IMR-90 (cell line): ENCODE results near the gene DOLPP1. TPM values are rescaled to one million over a fixed set of nuclear protein-coding genes. Genes with fewer than 3 reads are reported as not detected.

ENCODE experiments used
- ATAC-seq: fragments of 200-7000 bp; cut with Tn5 transposase; 2 replicates; pipeline ENCODE4 v1.9.1; 2020; ENCODE audit warnings: low read depth, mild to moderate bottlenecking, moderate library complexity
- BruUV-seq: library from RNA; stranded (reverse); fragments of 400-500 nt; replicated peaks from 2 replicates; lab custom pipeline; 2021; lab: Mats Ljungman, UMichigan
- CTCF ChIA-PET: fragments of 300-600 bp; formaldehyde crosslinking; extraction: SDS; loops from one replicate; lab custom pipeline; 2021; ENCODE audit warnings: antibody characterized with exemption; lab: Yijun Ruan, JAX
- POLR2A ChIA-PET: fragments of 300-600 bp; sonication (Branson Sonifier 250); formaldehyde crosslinking; loops from one replicate; lab custom pipeline; 2022; ENCODE audit warnings: antibody characterized with exemption; ENCODE audit not compliant: unreplicated experiment; lab: Charles Lee
- DNase-seq: peaks from one replicate; pipeline ENCODE4 v3.0.0; 2013
- H2AFZ ChIP-seq: replicated peaks from 2 replicates; pipeline ENCODE3; 2013; ENCODE audit warnings: low read length, mild to moderate bottlenecking; ENCODE audit not compliant: poor library complexity
- H2AK5ac ChIP-seq: 2 replicates; pipeline ENCODE4 v1.6.1; 2013; ENCODE audit warnings: low read depth, low read length, inconsistent platforms
- H2AK9ac ChIP-seq: replicated peaks from 2 replicates; pipeline ENCODE3; 2013; ENCODE audit warnings: mild to moderate bottlenecking, low read depth, low read length, moderate library complexity; ENCODE audit not compliant: poor library complexity
- H2BK120ac ChIP-seq: 2 replicates; pipeline ENCODE4 v1.6.1; 2013; ENCODE audit warnings: low read depth, low read length, inconsistent platforms
- H2BK15ac ChIP-seq: 3 replicates; pipeline ENCODE4 v1.6.1; 2013; ENCODE audit warnings: low read depth, low read length, inconsistent platforms
- H2BK20ac ChIP-seq: 2 replicates; pipeline ENCODE4 v1.6.1; 2013; ENCODE audit warnings: low read depth, mild to moderate bottlenecking, inconsistent platforms, low read length, moderate library complexity
- H2BK5ac ChIP-seq: 2 replicates; pipeline ENCODE4 v1.6.1; 2013; ENCODE audit warnings: mild to moderate bottlenecking, low read depth, low read length, inconsistent platforms; ENCODE audit not compliant: poor library complexity, severe bottlenecking
- H3K14ac ChIP-seq: replicated peaks from 2 replicates; pipeline ENCODE4 v1.6.1; 2013; ENCODE audit warnings: low read depth, low read length, inconsistent platforms
- H3K18ac ChIP-seq: 2 replicates; pipeline ENCODE4 v1.6.1; 2013; ENCODE audit warnings: low read depth, low read length, control low read depth
- H3K23ac ChIP-seq: 2 replicates; pipeline ENCODE4 v1.6.1; 2013; ENCODE audit warnings: low read depth, low read length, inconsistent platforms
- H3K27ac ChIP-seq: 2 replicates; pipeline ENCODE4 v1.5.1; 2013; ENCODE audit warnings: mild to moderate bottlenecking, control low read depth, low read length; ENCODE audit not compliant: insufficient read depth
- H3K27me3 ChIP-seq: 2 replicates; pipeline ENCODE4 v1.6.1; 2013; ENCODE audit warnings: low read length; ENCODE audit not compliant: control insufficient read depth, insufficient read depth
- H3K36me3 ChIP-seq: 2 replicates; pipeline ENCODE4 v1.6.1; 2013; ENCODE audit warnings: low read length, mixed read lengths; ENCODE audit not compliant: control insufficient read depth, insufficient read depth
- H3K4ac ChIP-seq: 2 replicates; pipeline ENCODE4 v1.6.1; 2013; ENCODE audit warnings: low read depth, low read length, inconsistent platforms
- H3K4me1 ChIP-seq: 2 replicates; pipeline ENCODE4 v1.6.1; 2013; ENCODE audit warnings: low read length, mixed read lengths; ENCODE audit not compliant: control insufficient read depth, insufficient read depth
- H3K4me2 ChIP-seq: 2 replicates; pipeline ENCODE4 v1.6.1; 2013; ENCODE audit warnings: low read depth, mild to moderate bottlenecking, control low read depth, low read length, moderate library complexity
- H3K4me3 ChIP-seq: 2 replicates; pipeline ENCODE4 v1.5.1; 2013; ENCODE audit warnings: low read depth, mild to moderate bottlenecking, control low read depth, low read length, moderate library complexity; ENCODE audit not compliant: insufficient read depth
- H3K56ac ChIP-seq: 2 replicates; pipeline ENCODE4 v1.6.1; 2013; ENCODE audit warnings: low read length, inconsistent platforms; ENCODE audit not compliant: insufficient read depth; ENCODE audit errors: extremely low read depth
- H3K79me1 ChIP-seq, 2 experiments: 2 replicates each; pipeline ENCODE4 v1.6.1; 2013; ENCODE audit warnings: low read length in 2 of 2, inconsistent platforms in 1 of 2, low read depth in 1 of 2
- H3K9ac ChIP-seq: 2 replicates; pipeline ENCODE4 v1.6.1; 2013; ENCODE audit warnings: low read depth, low read length, control low read depth
- H3K9me1 ChIP-seq: 2 replicates; pipeline ENCODE4 v1.6.1; 2013; ENCODE audit warnings: low read length, inconsistent platforms; ENCODE audit not compliant: insufficient read depth
- H3K9me3 ChIP-seq: 2 replicates; pipeline ENCODE4 v1.6.1; 2013; ENCODE audit warnings: low read length; ENCODE audit not compliant: control insufficient read depth, insufficient read depth
- H4K20me1 ChIP-seq: 2 replicates; pipeline ENCODE4 v1.6.1; 2013; ENCODE audit warnings: low read length, inconsistent platforms; ENCODE audit not compliant: insufficient read depth
- H4K5ac ChIP-seq: 2 replicates; pipeline ENCODE4 v1.6.1; 2013; ENCODE audit warnings: mild to moderate bottlenecking, low read depth, low read length, control low read depth
- H4K8ac ChIP-seq, 2 experiments: 2 replicates each; pipeline ENCODE4 v1.6.1; 2013; ENCODE audit warnings: low read depth in 2 of 2, low read length in 2 of 2, control low read depth in 1 of 2, inconsistent platforms in 1 of 2
- H4K91ac ChIP-seq: 2 replicates; pipeline ENCODE4 v1.6.1; 2013; ENCODE audit warnings: low read depth, low read length, inconsistent platforms; ENCODE audit not compliant: insufficient read depth
- CHD1 ChIP-seq: IDR thresholded peaks from 2 replicates; pipeline ENCODE4 v1.6.1; 2012; ENCODE audit warnings: low read depth, low read length, improper control_type of control experiment
- MAZ ChIP-seq: IDR thresholded peaks from 2 replicates; pipeline ENCODE4 v1.6.1; 2012; ENCODE audit warnings: low read depth, mild to moderate bottlenecking, low read length, improper control_type of control experiment, moderate library complexity, borderline replicate concordance
- RAD21 ChIP-seq: IDR thresholded peaks from 2 replicates; pipeline ENCODE4 v1.6.1; 2012; ENCODE audit warnings: low read length, improper control_type of control experiment
- RCOR1 ChIP-seq: IDR thresholded peaks from 2 replicates; pipeline ENCODE4 v1.6.1; 2012; ENCODE audit warnings: mild to moderate bottlenecking, low read length, improper control_type of control experiment; ENCODE audit not compliant: insufficient replicate concordance
- WGBS, 2 experiments: methylation state at CpG; one replicate each; pipeline versions ENCODE4 v1.1.5 to v1.1.7; 2013; ENCODE audit warnings: missing lambda C conversion rate in 2 of 2; ENCODE audit not compliant: insufficient read length in 1 of 2; ENCODE audit errors: extremely low coverage in 2 of 2; 5-methylcytosine and 5-hydroxymethylcytosine counted together
- dilution Hi-C: fragments of 300-500 bp; cut with HindIII; formaldehyde crosslinking; loops from one replicate; pipeline ENCODE4 v1.14.3; 2018; ENCODE audit warnings: low sequenced_read_pairs; ENCODE audit not compliant: unreplicated experiment
- in situ Hi-C: fragments of 300-500 bp; cut with MboI; formaldehyde crosslinking; loops from 3 replicates; pipeline ENCODE4 v1.14.3; 2019; ENCODE audit warnings: low sequenced_read_pairs, inconsistent platforms, mixed read lengths
- intact Hi-C: fragments of 100-400 bp; cut with micrococcal nuclease; formaldehyde crosslinking; loops from 2 replicates; pipeline ENCODE4 v1.10.0; 2022
- polyA plus RNA-seq, 3 experiments: library from polyadenylated mRNA; depleted of rRNA; stranded (reverse); fragments of >200 nt; gene quantifications; 2 replicates each; pipeline ENCODE4 v1.2.3, GENCODE V29; 2012; ENCODE audit warnings: low replicate concordance in 1 of 3
- total RNA-seq: library from RNA; depleted of rRNA; stranded (reverse); fragments of >200 nt; gene quantifications from 2 replicates; pipeline ENCODE4 v1.2.3, GENCODE V29; 2012
- TF ChIP-seq, protein P1 (sequence below): conservative IDR thresholded peaks from 2 replicates; pipeline ENCODE4 v1.5.1; 2012; ENCODE audit warnings: mild to moderate bottlenecking, low read depth, low read length, improper control_type of control experiment

The DOLPP1 gene
- total and polyA plus RNA-seq, 2 of the 4 experiments (the other 2 are of a cell fraction): 7.0 to 16.5 TPM

DNA sequence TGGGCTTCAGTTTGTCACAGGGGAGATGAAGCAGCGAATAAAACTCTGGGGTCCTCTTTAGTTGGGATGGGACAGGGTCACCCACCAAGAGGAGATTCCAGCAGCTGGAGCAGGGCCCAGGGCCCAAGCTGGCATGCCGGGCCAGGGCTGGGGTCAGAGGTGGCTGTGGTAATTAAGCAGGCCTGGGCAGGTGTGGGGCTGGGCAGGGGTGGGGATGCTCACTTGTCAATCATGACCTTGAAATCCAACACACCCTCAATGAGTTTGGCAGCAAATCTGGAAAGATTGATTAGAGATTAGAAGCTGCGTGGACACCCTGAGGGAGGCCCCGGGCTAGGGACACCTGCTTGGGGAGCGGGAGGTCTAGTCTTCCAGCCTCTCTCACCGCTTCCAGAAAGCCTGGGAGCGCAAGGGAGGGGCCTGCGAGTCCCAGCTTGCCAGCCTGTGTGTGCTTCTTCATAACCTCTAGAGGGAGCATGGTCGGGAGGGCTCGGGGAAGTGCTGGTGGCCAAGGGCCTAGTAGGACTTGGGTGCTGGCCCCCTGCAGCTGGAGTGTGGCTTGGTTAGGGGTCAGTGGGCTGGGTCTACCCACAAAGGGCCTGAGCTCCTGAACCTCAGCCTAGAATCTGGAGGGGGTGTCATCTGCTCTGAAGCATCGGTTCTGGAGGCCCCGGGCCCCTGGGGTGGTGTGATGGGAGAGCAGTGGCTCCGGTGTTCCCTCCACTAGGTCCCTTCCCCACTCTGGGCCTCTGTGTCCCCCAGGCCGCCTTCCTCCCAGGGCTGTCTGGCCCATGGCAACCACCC is 22.1 kb downstream of the DOLPP1 start:
- Histone ChIP-seq H3K4me2 (no peak overlapping the region), H3K4ac (no peak overlapping the region), H4K8ac (no peak overlapping the region), H3K27ac (no peak overlapping the region), H2BK120ac (no peak overlapping the region), H3K9me3 (no peaks in the 10 kb centered on the region), H3K9me1 (no peaks in the 10 kb centered on the region), H4K5ac (no peak overlapping the region), H2BK5ac (no peak overlapping the region), H2AK5ac (no peak overlapping the region), H3K4me1 (no peaks in the 10 kb centered on the region), H2BK20ac (no peak overlapping the region), H2AK9ac (peak overlapping the region; percentile 90), H4K20me1 (no peaks in the 10 kb centered on the region), H3K36me3 (peaks cover 31% of the 10 kb centered on the region), H2AFZ (no peak overlapping the region), H3K23ac (no peak overlapping the region), H3K27me3 (no peaks in the 10 kb centered on the region), H3K79me1 (peaks cover 3 to 8% of the 10 kb centered on the region in 2 experiments; a peak in 2 of 4 replicates), H2BK15ac (no peak overlapping the region), H3K14ac (no peak overlapping the region), H4K91ac (no peak overlapping the region), H3K56ac (no peak overlapping the region), H3K9ac (no peak overlapping the region), H3K4me3 (no peak overlapping the region), H3K18ac (no peak overlapping the region)
- intact Hi-C loops (no loop called here), in situ Hi-C loops (no loop called here), dilution Hi-C loops (no loop called here)
- ChIA-PET CTCF (interaction anchor here (1.0 kb wide), 1 partner anchor 9 kb away, joined by 3 read pairs; no protein-coding TSS in a partner anchor), POLR2A (no interaction called here)
- 50% methylated on average over 4 of the region's 14 CpGs; no CpG with 5 or more reads in 1 of the 2 experiments for WGBS, 2 experiments
- DNase-seq (peak; percentile 35), ATAC-seq (peak; percentile 86)
- BruUV-seq: no TSS peak
- TF ChIP-seq RAD21 (no peak), MAZ (peak; percentile 37; the same call in 1 of the 2 replicates), CHD1 (no peak), RCOR1 (no peak)
- TF ChIP-seq, protein P1, sequence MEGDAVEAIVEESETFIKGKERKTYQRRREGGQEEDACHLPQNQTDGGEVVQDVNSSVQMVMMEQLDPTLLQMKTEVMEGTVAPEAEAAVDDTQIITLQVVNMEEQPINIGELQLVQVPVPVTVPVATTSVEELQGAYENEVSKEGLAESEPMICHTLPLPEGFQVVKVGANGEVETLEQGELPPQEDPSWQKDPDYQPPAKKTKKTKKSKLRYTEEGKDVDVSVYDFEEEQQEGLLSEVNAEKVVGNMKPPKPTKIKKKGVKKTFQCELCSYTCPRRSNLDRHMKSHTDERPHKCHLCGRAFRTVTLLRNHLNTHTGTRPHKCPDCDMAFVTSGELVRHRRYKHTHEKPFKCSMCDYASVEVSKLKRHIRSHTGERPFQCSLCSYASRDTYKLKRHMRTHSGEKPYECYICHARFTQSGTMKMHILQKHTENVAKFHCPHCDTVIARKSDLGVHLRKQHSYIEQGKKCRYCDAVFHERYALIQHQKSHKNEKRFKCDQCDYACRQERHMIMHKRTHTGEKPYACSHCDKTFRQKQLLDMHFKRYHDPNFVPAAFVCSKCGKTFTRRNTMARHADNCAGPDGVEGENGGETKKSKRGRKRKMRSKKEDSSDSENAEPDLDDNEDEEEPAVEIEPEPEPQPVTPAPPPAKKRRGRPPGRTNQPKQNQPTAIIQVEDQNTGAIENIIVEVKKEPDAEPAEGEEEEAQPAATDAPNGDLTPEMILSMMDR: peak; percentile 48
